Calu3 (cell line): ENCODE results near the gene HLA-DOB. TPM values are rescaled to one million over a fixed set of nuclear protein-coding genes. Genes with fewer than 3 reads are reported as not detected.

Experiments
- BruUV-seq: library from RNA; stranded (reverse); fragments of 400-500 nt; replicated peaks from 2 replicates; lab custom pipeline; 2021; lab: Mats Ljungman, UMichigan
- CTCF ChIA-PET: fragments of 300-600 bp; sonication (Branson Sonifier 250); formaldehyde crosslinking; loops from one replicate; lab custom pipeline; 2022; ENCODE audit warnings: antibody characterized with exemption; lab: Charles Lee
- DNase-seq: peaks from one replicate; pipeline ENCODE4 v3.0.0; 2022
- H3K27ac Mint-ChIP-seq: one replicate; pipeline ENCODE4 v1.8.0; 2022; ENCODE audit warnings: mixed read lengths; ENCODE audit not compliant: unreplicated experiment
- H3K27me3 Mint-ChIP-seq: one replicate; pipeline ENCODE4 v1.8.0; 2022; ENCODE audit warnings: mixed read lengths; ENCODE audit not compliant: unreplicated experiment
- H3K36me3 Mint-ChIP-seq: one replicate; pipeline ENCODE4 v1.8.0; 2022; ENCODE audit warnings: mild to moderate bottlenecking, moderate library complexity, mixed read lengths; ENCODE audit not compliant: insufficient read depth, unreplicated experiment
- H3K4me1 Mint-ChIP-seq: one replicate; pipeline ENCODE4 v1.8.0; 2022; ENCODE audit warnings: mild to moderate bottlenecking, low read depth, mixed read lengths; ENCODE audit not compliant: unreplicated experiment
- H3K4me3 Mint-ChIP-seq: one replicate; pipeline ENCODE4 v1.8.0; 2022; ENCODE audit warnings: mild to moderate bottlenecking, low read depth, moderate library complexity, mixed read lengths; ENCODE audit not compliant: unreplicated experiment
- H3K9me3 Mint-ChIP-seq: one replicate; pipeline ENCODE4 v1.8.0; 2022; ENCODE audit warnings: low read depth, mixed read lengths; ENCODE audit not compliant: unreplicated experiment
- intact Hi-C: fragments of 100-400 bp; cut with micrococcal nuclease; formaldehyde crosslinking; loops from one replicate; pipeline ENCODE4 v1.10.0; 2022; ENCODE audit not compliant: unreplicated experiment
- total RNA-seq: library from RNA; stranded (reverse); gene quantifications from 2 replicates; pipeline ENCODE4 v1.2.3, GENCODE V29; 2022
- TF ChIP-seq, protein P1 (sequence below): fragments of 200-600 bp; IDR thresholded peaks from one replicate; pipeline ENCODE4 v1.8.0; 2022; ENCODE audit warnings: antibody characterized with exemption; ENCODE audit not compliant: unreplicated experiment

Gene HLA-DOB
- total RNA-seq, 1 experiment from 2014 or later = 0.97 TPM

- peaks cover 30% of the 10 kb centered on the region for H3K4me1 Mint-ChIP-seq
- H3K9me3 Mint-ChIP-seq = no peaks in the 10 kb centered on the region
- peaks cover 48% of the 10 kb centered on the region for H3K36me3 Mint-ChIP-seq
- no peaks in the 10 kb centered on the region for H3K27me3 Mint-ChIP-seq
- intact Hi-C loops = no loop called here
- H3K27ac Mint-ChIP-seq = no peak overlapping the region
- TF ChIP-seq, protein P1, sequence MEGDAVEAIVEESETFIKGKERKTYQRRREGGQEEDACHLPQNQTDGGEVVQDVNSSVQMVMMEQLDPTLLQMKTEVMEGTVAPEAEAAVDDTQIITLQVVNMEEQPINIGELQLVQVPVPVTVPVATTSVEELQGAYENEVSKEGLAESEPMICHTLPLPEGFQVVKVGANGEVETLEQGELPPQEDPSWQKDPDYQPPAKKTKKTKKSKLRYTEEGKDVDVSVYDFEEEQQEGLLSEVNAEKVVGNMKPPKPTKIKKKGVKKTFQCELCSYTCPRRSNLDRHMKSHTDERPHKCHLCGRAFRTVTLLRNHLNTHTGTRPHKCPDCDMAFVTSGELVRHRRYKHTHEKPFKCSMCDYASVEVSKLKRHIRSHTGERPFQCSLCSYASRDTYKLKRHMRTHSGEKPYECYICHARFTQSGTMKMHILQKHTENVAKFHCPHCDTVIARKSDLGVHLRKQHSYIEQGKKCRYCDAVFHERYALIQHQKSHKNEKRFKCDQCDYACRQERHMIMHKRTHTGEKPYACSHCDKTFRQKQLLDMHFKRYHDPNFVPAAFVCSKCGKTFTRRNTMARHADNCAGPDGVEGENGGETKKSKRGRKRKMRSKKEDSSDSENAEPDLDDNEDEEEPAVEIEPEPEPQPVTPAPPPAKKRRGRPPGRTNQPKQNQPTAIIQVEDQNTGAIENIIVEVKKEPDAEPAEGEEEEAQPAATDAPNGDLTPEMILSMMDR = no peak
- H3K4me3 Mint-ChIP-seq = no peak overlapping the region
- no TSS peak for BruUV-seq
- no peak for DNase-seq
- CTCF ChIA-PET = interaction anchor here (0.6 to 1.5 kb wide), 3 partner anchors 10 to 134 kb away, joined by 4 to 10 read pairs (median 5); partner anchors contain the start of gene TAP2
These were observed 34.2 kb upstream of the HLA-DOB start for GRCh38 chr6:32851025-32851424.

- TF ChIP-seq, protein P1 = no peak
- Mint-ChIP-seq H3K4me1 (peaks cover 24% of the 10 kb centered on the region), H3K9me3 (no peaks in the 10 kb centered on the region), H3K27ac (no peak overlapping the region), H3K4me3 (no peak overlapping the region), H3K27me3 (no peaks in the 10 kb centered on the region), H3K36me3 (peaks cover 50% of the 10 kb centered on the region)
- no TSS peak for BruUV-seq
- CTCF ChIA-PET = interaction anchor here (0.7 kb wide), 1 partner anchor 11 kb away, joined by 3 read pairs; the partner anchor contains the start of gene TAP2
- intact Hi-C loops = no loop called here
- no peak for DNase-seq
These were observed 32.3 kb upstream of the HLA-DOB start for GRCh38 chr6:32849126-32849525.

GRCh38 chr6:32847795-32848194 is 31.0 kb upstream of the HLA-DOB start:
- Mint-ChIP-seq H3K36me3 (peaks cover 50% of the 10 kb centered on the region), H3K4me1 (peaks cover 29% of the 10 kb centered on the region), H3K27ac (no peak overlapping the region), H3K9me3 (no peaks in the 10 kb centered on the region), H3K4me3 (no peak overlapping the region), H3K27me3 (no peaks in the 10 kb centered on the region)
- DNase-seq = no peak
- BruUV-seq = no TSS peak
- TF ChIP-seq, protein P1 = no peak
- CTCF ChIA-PET = no interaction called here
- intact Hi-C loops = no loop called here

DNA sequence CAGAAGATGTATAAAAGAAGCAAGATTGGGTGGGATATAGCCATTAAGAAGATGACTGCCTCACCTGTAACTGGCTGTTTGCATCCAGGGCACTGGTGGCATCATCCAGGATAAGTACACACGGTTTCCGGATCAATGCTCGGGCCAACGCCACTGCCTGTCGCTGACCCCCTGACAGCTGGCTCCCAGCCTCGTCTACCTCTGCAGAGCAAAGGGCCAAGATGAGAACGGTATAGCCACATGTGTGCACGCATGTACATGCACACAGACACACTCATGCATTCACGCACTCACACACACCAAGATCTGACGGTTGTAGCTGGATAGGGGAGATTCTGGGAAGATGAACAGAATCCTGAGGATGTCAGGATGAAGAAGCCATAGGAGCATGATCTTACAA is 30.2 kb upstream of the HLA-DOB start:
- CTCF ChIA-PET = no interaction called here
- intact Hi-C loops = no loop called here
- no TSS peak for BruUV-seq
- TF ChIP-seq, protein P1 = no peak
- no peak for DNase-seq
- peaks cover 30% of the 10 kb centered on the region for H3K4me1 Mint-ChIP-seq
- no peak overlapping the region for H3K27ac Mint-ChIP-seq
- H3K27me3 Mint-ChIP-seq = no peaks in the 10 kb centered on the region
- H3K36me3 Mint-ChIP-seq = peaks cover 44% of the 10 kb centered on the region
- H3K9me3 Mint-ChIP-seq = no peaks in the 10 kb centered on the region
- no peak overlapping the region for H3K4me3 Mint-ChIP-seq
